IPS-18c (cell line): Measurements from ENCODE around the gene ZNF337.
"Not testable (repeated sequence)": the region's sequence is repeated elsewhere in the genome, so short reads cannot be mapped to it uniquely, and the experiment has no call there.

Experiments used
- H3K4me3 ChIP-seq: 2 replicates; pipeline ENCODE4 v1.7.0; 2013; ENCODE audit warnings: low read depth, mild to moderate bottlenecking, low read length, moderate library complexity; ENCODE audit not compliant: insufficient read depth
- H3K9me3 ChIP-seq: one replicate; pipeline ENCODE4 v1.6.1; 2013; ENCODE audit warnings: mild to moderate bottlenecking, low read length, moderate library complexity; ENCODE audit not compliant: control insufficient read depth, insufficient read depth

Gene ZNF337

GRCh38 chr20:25696371-25697131, at the start of gene ZNF337:
ZNF337 (minus strand) TSS chr20:25696853; CDS start chr20:25686417, 10,436 bp downstream.
- H3K4me3 ChIP-seq: peak within 1 kb of the TSS; percentile 81
- H3K9me3 ChIP-seq: no peaks in the 10 kb centered on the region

- no peak overlapping the region for H3K4me3 ChIP-seq
- H3K9me3 ChIP-seq: no peaks in the 10 kb centered on the region
Observed at GRCh38 chr20:25745738-25746137, 49.1 kb upstream of the ZNF337 start.

- Histone ChIP-seq H3K9me3 (no peaks in the 10 kb centered on the region), H3K4me3 (no peak overlapping the region)
Observed at GRCh38 chr20:25745100-25745499, 48.4 kb upstream of the ZNF337 start.

GRCh38 chr20:25744261-25744660, 47.6 kb upstream of the ZNF337 start:
- Histone ChIP-seq H3K4me3 (no peak overlapping the region), H3K9me3 (no peaks in the 10 kb centered on the region)

- Histone ChIP-seq H3K4me3 (no peak overlapping the region), H3K9me3 (no peaks in the 10 kb centered on the region)
Observed at GRCh38 chr20:25741088-25741487, 44.4 kb upstream of the ZNF337 start.

GRCh38 chr20:25739615-25740320, 43.1 kb upstream of the ZNF337 start:
- Histone ChIP-seq H3K4me3 (no peak overlapping the region), H3K9me3 (no peaks in the 10 kb centered on the region)

- H3K4me3 ChIP-seq: no peak overlapping the region
- no peaks in the 10 kb centered on the region for H3K9me3 ChIP-seq
Observed at GRCh38 chr20:25738198-25738597, 41.5 kb upstream of the ZNF337 start.

GRCh38 chr20:25733903-25734302, 37.2 kb upstream of the ZNF337 start:
- no peak overlapping the region for H3K4me3 ChIP-seq
- no peaks in the 10 kb centered on the region for H3K9me3 ChIP-seq

GRCh38 chr20:25730862-25731261, 34.2 kb upstream of the ZNF337 start:
- Histone ChIP-seq H3K9me3 (no peaks in the 10 kb centered on the region), H3K4me3 (no peak overlapping the region)

GRCh38 chr20:25726357-25726756, 29.7 kb upstream of the ZNF337 start:
- no peaks in the 10 kb centered on the region for H3K9me3 ChIP-seq
- no peak overlapping the region for H3K4me3 ChIP-seq

GRCh38 chr20:25725639-25726038, 29.0 kb upstream of the ZNF337 start:
- no peak overlapping the region for H3K4me3 ChIP-seq
- H3K9me3 ChIP-seq: no peaks in the 10 kb centered on the region

- H3K4me3 ChIP-seq: no peak overlapping the region
- no peaks in the 10 kb centered on the region for H3K9me3 ChIP-seq
Observed at GRCh38 chr20:25723975-25724374, 27.3 kb upstream of the ZNF337 start.

GRCh38 chr20:25720285-25720684, 23.6 kb upstream of the ZNF337 start:
- no peaks in the 10 kb centered on the region for H3K9me3 ChIP-seq
- H3K4me3 ChIP-seq: no peak overlapping the region

- not testable (repeated sequence) for H3K9me3 ChIP-seq, H3K4me3 ChIP-seq
Observed at GRCh38 chr20:25718896-25719809, 22.5 kb upstream of the ZNF337 start.

GRCh38 chr20:25707695-25708094, 11.0 kb upstream of the ZNF337 start:
- Histone ChIP-seq H3K9me3 (no peaks in the 10 kb centered on the region), H3K4me3 (no peak overlapping the region)

GRCh38 chr20:25706793-25707192, 10.1 kb upstream of the ZNF337 start:
- H3K4me3 ChIP-seq: no peak overlapping the region

GRCh38 chr20:25705830-25706351, 9.2 kb upstream of the ZNF337 start:
- no peaks in the 10 kb centered on the region for H3K9me3 ChIP-seq

More at GRCh38 chr20:25706793-25707192, 10.1 kb upstream of the ZNF337 start:
- H3K9me3 ChIP-seq: no peaks in the 10 kb centered on the region

More at GRCh38 chr20:25705830-25706351, 9.2 kb upstream of the ZNF337 start:
- no peak overlapping the region for H3K4me3 ChIP-seq
